GM18951 (cell line): ENCODE data around the gene RAB6B.

Experiments used
- POLR2A ChIP-seq: IDR thresholded peaks from 4 replicates; pipeline ENCODE4 v1.6.1; 2011; ENCODE audit warnings: mild to moderate bottlenecking; ENCODE audit not compliant: insufficient read length, insufficient read depth; ENCODE audit errors: extremely low read depth
- in situ Hi-C: fragments of 300-500 bp; cut with MboI; formaldehyde crosslinking; loops from one replicate; pipeline ENCODE4 v1.12.0; 2022; ENCODE audit warnings: low sequenced_read_pairs, mixed read lengths, inconsistent platforms; ENCODE audit not compliant: unreplicated experiment

RAB6B gene

DNA sequence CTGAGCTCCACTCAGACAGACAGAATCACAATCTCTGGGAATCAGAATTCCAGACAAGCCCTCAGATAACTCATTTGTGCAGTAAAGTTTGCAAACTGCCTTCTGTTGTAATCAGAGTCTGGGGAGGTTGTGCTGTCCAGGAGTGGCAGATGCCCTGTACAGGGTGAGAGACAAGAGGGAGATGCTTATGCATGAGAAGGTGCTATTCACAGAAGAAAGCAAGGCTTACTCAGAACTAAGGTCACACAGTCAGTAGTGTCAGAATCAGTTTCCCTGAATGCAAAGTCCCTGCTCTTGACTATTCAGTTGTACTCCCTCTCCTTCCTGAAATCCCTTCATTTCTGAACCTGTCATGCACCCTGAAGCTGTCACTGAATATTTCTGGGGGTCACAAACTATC, 46.3 kb downstream of the RAB6B start:
- no peak for TF ChIP-seq POLR2A
- in situ Hi-C loops: no loop called here

DNA sequence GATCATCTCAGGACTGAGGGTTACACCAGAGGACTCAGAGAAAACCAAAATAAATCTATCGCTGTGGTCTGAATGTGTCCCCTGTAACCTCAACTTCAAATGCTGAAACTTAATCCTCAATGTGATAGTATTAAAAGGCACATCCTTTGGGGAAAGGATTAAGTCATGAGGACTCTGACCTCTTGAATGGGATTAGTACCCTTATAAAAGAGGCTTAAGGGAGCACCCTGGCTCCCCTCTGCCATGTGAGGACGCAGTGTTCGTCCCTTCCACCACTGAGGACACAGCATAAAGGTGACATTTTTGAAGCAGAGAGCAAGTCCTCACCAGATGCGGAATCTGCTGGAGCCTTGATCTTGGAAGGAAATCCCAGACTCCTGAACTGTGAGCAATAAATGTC, 50.6 kb downstream of the RAB6B start:
- in situ Hi-C loops: no loop called here
- TF ChIP-seq POLR2A: no peak

GRCh38 chr3:133843634-133844033, 52.0 kb downstream of the RAB6B start:
- no peak for TF ChIP-seq POLR2A
- in situ Hi-C loops: no loop called here

- TF ChIP-seq POLR2A: no peak
- in situ Hi-C loops: no loop called here
These were observed 53.5 kb downstream of the RAB6B start for GRCh38 chr3:133842158-133842557.

GRCh38 chr3:133841196-133841595, 54.5 kb downstream of the RAB6B start:
- no peak for TF ChIP-seq POLR2A
- in situ Hi-C loops: no loop called here

DNA sequence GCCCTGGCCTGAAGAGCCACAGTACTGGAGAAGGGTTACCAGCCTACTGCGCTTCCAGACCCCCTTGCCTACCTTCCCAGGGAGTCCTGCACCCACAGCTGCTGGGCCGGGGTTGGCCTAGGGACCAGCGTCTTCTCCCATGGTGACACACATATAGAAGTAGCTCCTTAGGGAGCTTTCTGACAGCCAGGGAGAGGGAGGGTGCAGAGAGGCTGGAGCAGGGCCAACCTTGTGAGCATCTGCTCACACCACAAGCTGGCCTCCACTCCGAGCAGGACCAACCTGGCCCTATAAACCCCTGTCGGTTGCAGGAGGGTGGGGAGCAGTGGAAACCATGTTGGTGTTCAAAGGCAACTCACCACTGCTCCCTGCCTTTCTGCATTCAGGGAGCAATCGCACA, 54.9 kb downstream of the RAB6B start:
- TF ChIP-seq POLR2A: no peak
- in situ Hi-C loops: no loop called here

- in situ Hi-C loops: no loop called here
- TF ChIP-seq POLR2A: no peak
These were observed 55.5 kb downstream of the RAB6B start for GRCh38 chr3:133840055-133840737.

GRCh38 chr3:133838916-133839800, 56.5 kb downstream of the RAB6B start:
- no peak for TF ChIP-seq POLR2A
- in situ Hi-C loops: no loop called here

DNA sequence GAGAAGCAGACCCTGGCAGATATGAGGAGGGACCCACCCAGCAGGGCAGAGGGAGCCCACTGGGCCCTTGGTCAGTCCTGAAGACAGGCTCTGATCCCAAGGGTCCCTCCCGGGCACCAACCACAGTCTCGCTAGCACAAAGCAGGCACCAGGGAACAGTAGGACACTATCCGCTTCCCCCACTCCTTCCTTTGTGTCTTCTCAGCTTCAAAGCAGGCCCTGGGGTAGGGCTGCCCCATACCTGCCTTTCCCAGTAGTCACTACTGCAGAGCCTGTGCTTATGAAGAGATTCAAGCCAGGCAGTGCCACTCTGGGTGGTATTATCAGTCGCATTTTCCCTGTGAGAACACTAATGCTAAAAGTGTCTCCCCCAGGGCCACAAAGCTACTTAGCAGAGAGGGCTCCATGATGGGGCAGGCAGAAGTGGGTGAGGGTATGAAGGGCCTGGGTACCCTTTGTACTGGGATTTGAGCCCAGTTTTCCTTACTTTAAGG, 57.3 kb downstream of the RAB6B start:
- in situ Hi-C loops: no loop called here
- no peak for TF ChIP-seq POLR2A

GRCh38 chr3:133837487-133838295, 58.0 kb downstream of the RAB6B start:
- no peak for TF ChIP-seq POLR2A
- in situ Hi-C loops: no loop called here

DNA sequence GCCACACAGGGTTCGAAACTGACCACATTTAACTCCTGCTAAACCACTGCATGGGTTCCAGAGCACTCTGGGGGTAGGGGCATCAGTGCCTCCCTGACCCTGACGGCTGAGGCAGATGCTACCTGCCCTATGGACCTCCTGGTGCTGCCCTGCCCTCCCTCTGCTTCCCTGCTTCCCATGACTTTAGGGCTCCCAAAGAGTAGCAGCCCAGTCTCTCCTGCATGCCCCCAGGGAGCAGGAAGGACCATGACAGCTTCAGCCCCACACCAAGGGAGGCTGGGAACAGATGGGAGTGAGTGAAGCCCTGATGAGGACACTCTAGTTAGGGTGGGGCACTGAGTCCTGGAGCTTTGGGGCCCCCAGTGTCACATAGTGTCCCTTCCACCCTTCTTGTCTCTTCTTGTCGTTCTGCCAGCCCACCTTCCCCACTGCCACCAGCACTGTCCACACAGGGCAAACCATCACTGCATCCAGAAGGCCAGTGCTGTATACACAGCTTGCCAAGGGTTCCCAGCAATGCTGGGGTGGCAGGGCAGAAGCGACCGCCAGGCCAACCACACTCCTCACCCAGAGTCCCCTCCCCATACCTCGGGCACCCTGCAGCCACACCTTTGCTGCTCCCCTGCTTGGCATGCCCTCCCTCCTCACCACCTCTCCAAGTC, 59.1 kb downstream of the RAB6B start:
- in situ Hi-C loops: no loop called here
- no peak for TF ChIP-seq POLR2A

DNA sequence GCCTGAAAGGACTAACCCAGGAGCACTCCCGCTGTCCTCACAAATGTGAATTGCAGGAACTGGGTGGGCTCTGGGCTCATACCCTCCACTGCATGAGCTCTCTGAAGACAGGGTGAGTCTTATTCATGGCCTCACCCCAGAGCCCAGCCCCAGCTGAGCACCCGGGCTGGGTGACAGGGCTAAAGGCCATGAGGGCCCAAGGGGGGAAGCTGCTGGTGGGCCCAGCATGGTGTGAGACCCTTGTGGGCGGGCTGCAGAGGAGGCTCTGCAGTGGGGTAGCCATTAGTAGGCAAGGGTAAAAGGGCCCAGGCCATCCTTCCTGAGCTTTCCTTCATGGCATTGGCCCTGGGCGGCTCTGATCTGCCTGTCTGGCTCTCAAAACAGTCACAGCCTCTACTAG, 59.7 kb downstream of the RAB6B start:
- no peak for TF ChIP-seq POLR2A

DNA sequence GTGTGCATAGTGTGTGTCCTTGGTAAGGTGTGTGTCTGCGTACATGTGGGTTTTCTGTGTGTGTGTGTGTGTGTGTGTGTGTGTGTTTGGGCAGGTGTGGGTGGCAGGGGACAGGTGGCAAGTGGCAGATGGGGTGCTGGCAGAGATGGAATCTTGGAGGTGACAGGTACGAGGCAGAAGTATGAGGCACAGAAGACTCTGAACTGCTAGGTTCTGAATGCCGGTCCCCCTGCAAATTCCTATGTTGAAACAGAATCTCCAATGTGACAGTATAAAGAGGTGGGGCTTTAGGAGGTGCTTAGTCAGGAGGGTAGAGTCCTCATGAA, 60.3 kb downstream of the RAB6B start:
- TF ChIP-seq POLR2A: no peak
- in situ Hi-C loops: no loop called here

More for the DNA sequence above, 59.7 kb downstream of the RAB6B start:
- in situ Hi-C loops: no loop called here
